Adrenal gland (tissue), 5 donors: ENCODE results near the gene BICRAL.

Experiments used
- POLR2A ChIP-seq, 2 donors: fragments of 450-650 bp; IDR thresholded peaks; one replicate each; pipeline ENCODE4 v1.6.1; 2017; ENCODE audit warnings: antibody characterized with exemption in 2 of 2, mild to moderate bottlenecking in 2 of 2, moderate library complexity in 1 of 2
- TF ChIP-seq, protein P1 (sequence below), 6 experiments: fragments of 450-650 bp in 4 of 6; fragments of 200-600 bp in 2 of 6; sonication (generic) in 1 of 6; IDR thresholded peaks; 1 replicate in 5 of 6; 2 replicates in 1 of 6; pipeline versions ENCODE4 v1.5.1 to v1.8.0; 2016 to 2021; ENCODE audit warnings: antibody characterized with exemption in 6 of 6, mild to moderate bottlenecking in 2 of 6, moderate library complexity in 1 of 6
- donor health status: DM: no; HTN: no; CAD: no.

DNA sequence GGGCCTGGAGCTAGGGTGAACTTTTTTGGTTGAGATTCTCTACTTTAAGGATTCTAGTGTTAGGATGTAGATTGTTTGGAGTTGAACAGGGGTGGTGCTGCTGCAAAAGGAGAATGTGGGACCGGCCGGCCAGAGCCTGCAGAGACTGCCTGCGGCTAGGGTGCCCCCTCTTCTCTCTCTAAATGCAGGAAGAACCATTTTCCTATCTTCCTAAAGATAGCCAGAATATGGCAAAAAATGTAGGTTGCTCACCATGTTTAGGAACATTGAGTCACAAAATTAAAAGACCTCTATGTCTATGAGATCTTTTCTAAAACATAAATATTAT, 39.5 kb downstream of the BICRAL start:
- TF ChIP-seq, protein P1, sequence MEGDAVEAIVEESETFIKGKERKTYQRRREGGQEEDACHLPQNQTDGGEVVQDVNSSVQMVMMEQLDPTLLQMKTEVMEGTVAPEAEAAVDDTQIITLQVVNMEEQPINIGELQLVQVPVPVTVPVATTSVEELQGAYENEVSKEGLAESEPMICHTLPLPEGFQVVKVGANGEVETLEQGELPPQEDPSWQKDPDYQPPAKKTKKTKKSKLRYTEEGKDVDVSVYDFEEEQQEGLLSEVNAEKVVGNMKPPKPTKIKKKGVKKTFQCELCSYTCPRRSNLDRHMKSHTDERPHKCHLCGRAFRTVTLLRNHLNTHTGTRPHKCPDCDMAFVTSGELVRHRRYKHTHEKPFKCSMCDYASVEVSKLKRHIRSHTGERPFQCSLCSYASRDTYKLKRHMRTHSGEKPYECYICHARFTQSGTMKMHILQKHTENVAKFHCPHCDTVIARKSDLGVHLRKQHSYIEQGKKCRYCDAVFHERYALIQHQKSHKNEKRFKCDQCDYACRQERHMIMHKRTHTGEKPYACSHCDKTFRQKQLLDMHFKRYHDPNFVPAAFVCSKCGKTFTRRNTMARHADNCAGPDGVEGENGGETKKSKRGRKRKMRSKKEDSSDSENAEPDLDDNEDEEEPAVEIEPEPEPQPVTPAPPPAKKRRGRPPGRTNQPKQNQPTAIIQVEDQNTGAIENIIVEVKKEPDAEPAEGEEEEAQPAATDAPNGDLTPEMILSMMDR (IDR thresholded peaks at IDR 0.05), result no peak
- TF ChIP-seq POLR2A (IDR thresholded peaks at IDR 0.05), result no peak
